HEK293T (cell line): ENCODE data around the gene CCNK.

Experiments used
- CTCF ChIA-PET: fragments of 350-600 bp; formaldehyde crosslinking; extraction: SDS; loops from one replicate; lab custom pipeline; 2021; ENCODE audit warnings: antibody characterized with exemption, inconsistent platforms; lab: Yijun Ruan, JAX
- POLR2A ChIA-PET: fragments of 350-600 bp; formaldehyde crosslinking; extraction: SDS; loops from one replicate; lab custom pipeline; 2020; ENCODE audit warnings: antibody characterized with exemption, inconsistent platforms; lab: Yijun Ruan, JAX
- DNase-seq: peaks from one replicate; pipeline ENCODE4 v3.0.0; 2012; ENCODE audit warnings: mixed read lengths; ENCODE audit errors: extremely low spot score
- ARNT ChIP-seq: fragments of 450-650 bp; IDR thresholded peaks from 2 replicates; pipeline ENCODE4 v1.6.1; 2017; ENCODE audit warnings: mild to moderate bottlenecking
- BHLHE40 ChIP-seq: fragments of 450-650 bp; IDR thresholded peaks from 2 replicates; pipeline ENCODE4 v1.6.1; 2016; ENCODE audit warnings: mild to moderate bottlenecking, moderate library complexity, borderline replicate concordance
- CTBP1 ChIP-seq: fragments of 450-650 bp; IDR thresholded peaks from 2 replicates; pipeline ENCODE4 v1.6.1; 2016; ENCODE audit warnings: borderline replicate concordance
- ELF4 ChIP-seq: fragments of 450-650 bp; IDR thresholded peaks from 2 replicates; pipeline ENCODE4 v1.6.1; 2017; ENCODE audit warnings: antibody characterized with exemption
- FOXA1 ChIP-seq: fragments of 450-650 bp; IDR thresholded peaks from 2 replicates; pipeline ENCODE4 v1.6.1; 2016; ENCODE audit warnings: mild to moderate bottlenecking
- FOXK2 ChIP-seq: fragments of 450-650 bp; IDR thresholded peaks from 2 replicates; pipeline ENCODE4 v1.6.1; 2016; ENCODE audit warnings: mild to moderate bottlenecking
- FOXM1 ChIP-seq: fragments of 450-650 bp; IDR thresholded peaks from 2 replicates; pipeline ENCODE4 v1.6.1; 2017; ENCODE audit warnings: mild to moderate bottlenecking, borderline replicate concordance
- HDGF ChIP-seq: fragments of 450-650 bp; IDR thresholded peaks from 2 replicates; pipeline ENCODE4 v1.6.1; 2017; ENCODE audit warnings: antibody characterized with exemption, borderline replicate concordance
- L3MBTL2 ChIP-seq: fragments of 450-650 bp; conservative IDR thresholded peaks from 2 replicates; pipeline ENCODE4 v1.6.1; 2016; ENCODE audit warnings: mild to moderate bottlenecking
- LEF1 ChIP-seq: fragments of 450-650 bp; IDR thresholded peaks from 2 replicates; pipeline ENCODE4 v1.6.1; 2017; ENCODE audit warnings: mild to moderate bottlenecking, borderline replicate concordance
- NFRKB ChIP-seq: fragments of 450-650 bp; IDR thresholded peaks from 2 replicates; pipeline ENCODE4 v1.6.1; 2016; ENCODE audit warnings: mild to moderate bottlenecking, moderate library complexity
- PKNOX1 ChIP-seq: fragments of 450-650 bp; IDR thresholded peaks from 2 replicates; pipeline ENCODE4 v1.6.1; 2016
- SP1 ChIP-seq: fragments of 450-650 bp; IDR thresholded peaks from 2 replicates; pipeline ENCODE4 v1.6.1; 2017
- SUZ12 ChIP-seq: fragments of 450-650 bp; IDR thresholded peaks from 2 replicates; pipeline ENCODE4 v1.6.1; 2016; ENCODE audit warnings: mild to moderate bottlenecking
- TARDBP ChIP-seq: fragments of 450-650 bp; IDR thresholded peaks from 2 replicates; pipeline ENCODE4 v1.6.1; 2016
- ZNF384 ChIP-seq: fragments of 450-650 bp; IDR thresholded peaks from 2 replicates; pipeline ENCODE4 v1.6.1; 2016

The CCNK gene

DNA sequence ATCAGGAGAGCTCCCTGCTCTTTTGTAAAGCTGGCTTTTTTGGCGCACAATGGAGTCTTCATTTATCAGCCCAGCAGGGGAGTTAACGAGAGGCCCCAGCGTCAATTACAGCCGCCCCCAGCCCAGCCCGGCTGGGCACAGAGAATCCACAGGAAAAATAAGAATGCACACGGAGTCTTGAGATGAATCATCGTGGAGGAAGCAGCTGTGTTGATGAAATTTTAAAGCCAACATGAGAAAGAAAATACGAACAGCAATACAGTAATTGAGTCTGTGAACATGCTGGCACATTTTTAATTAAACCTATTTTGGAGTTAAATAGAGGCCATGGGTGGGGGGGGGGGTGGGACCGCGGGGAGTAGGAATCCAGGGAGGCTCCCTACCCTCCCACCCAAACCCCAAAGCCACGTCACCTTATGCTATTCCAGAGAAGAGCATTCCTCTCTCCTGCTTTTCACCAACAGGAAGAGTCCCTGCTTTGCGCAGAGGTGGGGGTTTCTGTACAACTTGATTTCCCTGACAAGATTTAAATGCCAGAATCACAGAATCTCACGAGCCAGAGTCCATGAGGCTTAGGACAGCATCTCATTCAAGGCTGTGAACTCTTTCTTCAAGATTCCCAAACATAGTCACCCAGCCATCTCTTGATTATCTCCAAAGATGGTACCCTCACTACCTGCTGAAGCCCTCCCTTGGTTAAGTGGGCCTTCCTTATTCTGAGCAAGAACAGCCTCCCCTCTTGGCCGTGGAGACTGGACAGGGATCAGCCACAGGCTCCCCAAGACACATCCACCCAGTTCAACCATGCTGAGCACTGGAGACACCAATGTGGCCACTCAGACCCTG is 50.3 kb downstream of the CCNK start:
- ChIA-PET POLR2A (no interaction called here), CTCF (no interaction called here)
- DNase-seq = no peak
- TF ChIP-seq NFRKB = no peak
- TF ChIP-seq SP1 = no peak
- no peak for TF ChIP-seq PKNOX1
- TF ChIP-seq ARNT = no peak
- TF ChIP-seq FOXK2 = no peak
- TF ChIP-seq BHLHE40 = no peak

DNA sequence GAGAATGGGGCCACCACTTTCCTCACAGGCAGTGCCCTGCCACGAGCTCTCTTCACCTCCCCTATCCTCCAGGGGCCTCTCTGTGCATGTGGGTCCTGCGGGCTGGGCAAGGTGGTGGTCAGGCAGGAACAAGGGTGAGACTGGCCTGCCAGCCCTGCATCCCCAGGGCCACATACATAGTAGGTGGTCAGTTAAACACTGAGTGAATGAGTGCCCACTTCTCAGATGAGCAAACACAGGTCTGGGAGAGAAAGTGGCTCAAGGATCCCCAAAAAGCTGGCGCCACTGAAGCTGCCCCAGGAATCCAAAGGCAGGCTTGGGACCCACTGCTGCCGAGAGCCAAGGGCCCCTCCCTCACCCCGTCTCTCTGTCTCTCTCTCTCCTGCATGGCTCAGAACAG is 51.1 kb downstream of the CCNK start:
- POLR2A ChIA-PET = no interaction called here
- TF ChIP-seq HDGF (no peak), L3MBTL2 (no peak)
- CTCF ChIA-PET = no interaction called here
- DNase-seq = no peak

- DNase-seq = no peak
- POLR2A ChIA-PET = no interaction called here
Measured at GRCh38 chr14:99534333-99534732, 53.1 kb downstream of the CCNK start.

DNA sequence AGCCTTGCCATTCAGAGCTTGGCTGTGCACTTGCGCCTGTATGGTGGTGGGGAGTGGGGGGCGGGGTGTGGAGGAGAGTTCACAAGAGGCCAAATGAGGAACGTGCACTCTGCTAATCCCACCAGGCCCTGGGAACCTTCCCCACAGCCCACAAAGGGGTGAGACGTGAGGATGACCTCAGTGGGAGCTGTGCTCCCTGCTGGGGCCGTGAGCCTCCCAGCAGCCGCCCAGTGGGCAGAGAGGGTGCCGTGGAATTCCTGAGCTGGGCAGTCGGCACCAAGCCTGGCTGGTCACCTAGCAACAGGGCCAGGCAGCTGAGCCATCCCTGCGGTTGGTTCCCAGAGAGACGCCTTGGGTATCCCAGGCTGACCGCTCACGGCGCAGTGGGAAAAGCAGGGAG is 53.7 kb downstream of the CCNK start:
- POLR2A ChIA-PET = no interaction called here
- DNase-seq = no peak

More at GRCh38 chr14:99534333-99534732, 53.1 kb downstream of the CCNK start:
- TF ChIP-seq ELF4 (no peak), SP1 (no peak), NFRKB (no peak), FOXA1 (no peak), ZNF384 (no peak), PKNOX1 (no peak), ARNT (no peak), CTBP1 (no peak), FOXK2 (no peak), FOXM1 (no peak)
- CTCF ChIA-PET = interaction anchor here (0.6 to 1.0 kb wide), 2 partner anchors 12 to 130 kb away, joined by 3 read pairs; no protein-coding TSS in a partner anchor

GRCh38 chr14:99535448-99535847 is 54.2 kb downstream of the CCNK start:
- no peak for DNase-seq
- ChIA-PET CTCF (no interaction called here), POLR2A (no interaction called here)
- TF ChIP-seq ELF4 (no peak), LEF1 (no peak), FOXK2 (no peak), PKNOX1 (no peak), ARNT (no peak), CTBP1 (no peak), SP1 (no peak), NFRKB (no peak), FOXM1 (no peak), L3MBTL2 (no peak), HDGF (no peak)

More for the DNA sequence above, 53.7 kb downstream of the CCNK start:
- TF ChIP-seq BHLHE40 (no peak), TARDBP (no peak), L3MBTL2 (no peak)
- CTCF ChIA-PET = interaction anchor here (0.6 to 1.0 kb wide), 2 partner anchors 11 to 130 kb away, joined by 3 read pairs; no protein-coding TSS in a partner anchor

DNA sequence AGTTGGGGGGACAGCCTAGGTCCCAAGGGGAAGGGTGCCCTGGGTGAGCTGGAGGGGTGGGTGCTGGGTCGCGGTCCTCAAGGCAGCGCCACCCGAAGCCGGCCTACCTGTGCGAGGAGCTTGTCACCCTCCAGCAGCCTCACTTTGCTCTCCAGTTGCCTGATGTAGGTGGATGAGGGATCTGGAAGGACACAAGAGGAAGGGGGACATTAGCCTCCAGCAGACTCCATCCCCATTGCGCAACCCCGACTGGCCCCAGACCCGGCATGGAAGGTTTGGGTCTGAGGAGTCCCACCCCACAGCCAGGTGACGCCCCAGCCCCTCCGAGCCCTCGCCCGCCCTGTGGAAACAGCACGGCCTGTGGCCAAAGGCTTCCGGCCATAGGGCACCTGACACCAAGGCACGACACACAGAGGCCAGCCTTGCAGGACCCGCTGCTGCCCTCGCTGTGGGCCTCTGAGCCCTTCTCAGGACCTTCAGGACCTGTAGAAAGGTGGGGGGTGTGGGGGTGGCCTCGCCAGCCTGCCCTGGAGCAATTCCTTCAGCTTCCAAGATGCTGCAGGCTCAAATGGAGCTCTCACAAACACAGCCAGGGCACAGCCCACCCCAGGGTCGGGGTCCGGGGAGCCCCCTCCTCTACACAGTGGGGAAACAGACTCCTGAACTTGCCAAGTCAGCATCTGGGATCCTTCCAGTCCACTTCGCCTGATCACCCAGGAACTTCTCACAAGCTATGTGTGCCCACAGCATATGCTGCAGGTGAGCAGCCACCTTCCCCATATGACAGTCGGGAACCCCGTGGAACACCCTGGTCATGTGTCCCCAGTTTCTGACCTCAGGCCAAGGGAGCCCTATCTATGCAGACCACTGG is 54.9 kb downstream of the CCNK start:
- CTCF ChIA-PET = no interaction called here

More for the DNA sequence above, 54.9 kb downstream of the CCNK start:
- TF ChIP-seq ELF4 = no peak
- no peak for TF ChIP-seq FOXM1
- TF ChIP-seq FOXA1 = no peak
- no peak for TF ChIP-seq L3MBTL2
- no peak for TF ChIP-seq CTBP1
- TF ChIP-seq PKNOX1 = no peak
- TF ChIP-seq SUZ12 = no peak
- no peak for TF ChIP-seq SP1
- no peak for TF ChIP-seq LEF1
- no peak for TF ChIP-seq ARNT
- no peak for TF ChIP-seq BHLHE40
- TF ChIP-seq HDGF = no peak
- TF ChIP-seq FOXK2 = no peak
- TF ChIP-seq TARDBP = no peak
- TF ChIP-seq NFRKB = no peak
- no peak for TF ChIP-seq ZNF384
- DNase-seq = no peak
- POLR2A ChIA-PET = no interaction called here
